ENCODE measurements around the gene SPN.

Gene SPN

DNA sequence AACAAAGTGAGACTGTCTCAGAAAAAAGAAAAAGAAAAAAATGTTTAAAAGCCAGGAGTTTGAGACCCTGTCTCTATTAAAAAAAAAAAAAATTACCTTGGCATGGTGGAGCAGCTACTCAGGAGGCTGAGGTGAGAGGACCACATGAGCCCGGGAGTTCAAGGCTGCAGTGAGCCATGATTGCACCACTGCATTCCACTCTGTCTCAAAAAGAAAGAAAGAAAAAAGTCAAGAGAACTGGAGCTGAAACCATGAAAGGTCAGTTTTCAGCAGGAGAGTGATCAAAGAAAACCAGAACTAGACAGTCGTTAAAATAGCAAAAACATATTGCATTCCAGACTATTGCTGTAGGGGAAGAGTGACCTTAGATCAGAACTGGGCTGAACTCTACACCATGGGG lies 24.7 kb downstream of the SPN start:
- TF ChIP-seq SIN3A (IDR thresholded peaks at IDR 0.05; ENCODE audit: borderline replicate concordance, insufficient read depth, low read length) (no peak), TAF1 (IDR thresholded peaks at IDR 0.05; ENCODE audit: borderline replicate concordance, insufficient read depth, low read length) (no peak), FOXP2 (optimal IDR thresholded peaks at IDR 0.05; ENCODE audit: borderline replicate concordance, extremely low read depth, extremely low read length, insufficient read depth) (no peak), POLR2AphosphoS5 (IDR thresholded peaks at IDR 0.05; ENCODE audit: low read depth, low read length) (no peak)
- TF ChIP-seq, protein P1, sequence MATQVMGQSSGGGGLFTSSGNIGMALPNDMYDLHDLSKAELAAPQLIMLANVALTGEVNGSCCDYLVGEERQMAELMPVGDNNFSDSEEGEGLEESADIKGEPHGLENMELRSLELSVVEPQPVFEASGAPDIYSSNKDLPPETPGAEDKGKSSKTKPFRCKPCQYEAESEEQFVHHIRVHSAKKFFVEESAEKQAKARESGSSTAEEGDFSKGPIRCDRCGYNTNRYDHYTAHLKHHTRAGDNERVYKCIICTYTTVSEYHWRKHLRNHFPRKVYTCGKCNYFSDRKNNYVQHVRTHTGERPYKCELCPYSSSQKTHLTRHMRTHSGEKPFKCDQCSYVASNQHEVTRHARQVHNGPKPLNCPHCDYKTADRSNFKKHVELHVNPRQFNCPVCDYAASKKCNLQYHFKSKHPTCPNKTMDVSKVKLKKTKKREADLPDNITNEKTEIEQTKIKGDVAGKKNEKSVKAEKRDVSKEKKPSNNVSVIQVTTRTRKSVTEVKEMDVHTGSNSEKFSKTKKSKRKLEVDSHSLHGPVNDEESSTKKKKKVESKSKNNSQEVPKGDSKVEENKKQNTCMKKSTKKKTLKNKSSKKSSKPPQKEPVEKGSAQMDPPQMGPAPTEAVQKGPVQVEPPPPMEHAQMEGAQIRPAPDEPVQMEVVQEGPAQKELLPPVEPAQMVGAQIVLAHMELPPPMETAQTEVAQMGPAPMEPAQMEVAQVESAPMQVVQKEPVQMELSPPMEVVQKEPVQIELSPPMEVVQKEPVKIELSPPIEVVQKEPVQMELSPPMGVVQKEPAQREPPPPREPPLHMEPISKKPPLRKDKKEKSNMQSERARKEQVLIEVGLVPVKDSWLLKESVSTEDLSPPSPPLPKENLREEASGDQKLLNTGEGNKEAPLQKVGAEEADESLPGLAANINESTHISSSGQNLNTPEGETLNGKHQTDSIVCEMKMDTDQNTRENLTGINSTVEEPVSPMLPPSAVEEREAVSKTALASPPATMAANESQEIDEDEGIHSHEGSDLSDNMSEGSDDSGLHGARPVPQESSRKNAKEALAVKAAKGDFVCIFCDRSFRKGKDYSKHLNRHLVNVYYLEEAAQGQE (IDR thresholded peaks at IDR 0.05; ENCODE audit: insufficient read depth in 1 of 2, low read depth in 2 of 2, low read length in 2 of 2), result no peak

DNA sequence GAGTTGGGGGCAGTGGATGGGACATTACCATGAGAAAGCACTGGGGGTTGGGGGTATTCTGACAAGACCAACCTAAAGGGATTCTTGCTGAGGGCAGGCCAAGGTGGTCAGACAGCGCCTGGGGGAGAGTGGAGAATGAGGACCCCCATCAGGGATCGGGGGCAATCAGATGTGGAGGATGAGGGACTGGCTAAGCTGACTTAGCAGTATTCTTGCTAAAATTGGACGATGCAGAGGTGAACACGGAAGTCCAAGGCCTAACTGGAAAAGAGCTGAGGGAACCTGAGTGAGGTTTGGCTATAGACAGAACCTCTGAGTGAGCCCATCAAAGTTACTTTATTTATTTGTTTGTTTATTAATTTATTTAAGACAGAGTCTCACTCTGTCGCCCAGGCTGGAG lies 25.1 kb downstream of the SPN start:
- TF ChIP-seq, protein P1 (IDR thresholded peaks at IDR 0.05; ENCODE audit: insufficient read depth in 1 of 2, low read depth in 2 of 2, low read length in 2 of 2), result no peak
- no peak for TF ChIP-seq FOXP2 (optimal IDR thresholded peaks at IDR 0.05; ENCODE audit: borderline replicate concordance, extremely low read depth, extremely low read length, insufficient read depth)
- no peak for TF ChIP-seq POLR2AphosphoS5 (IDR thresholded peaks at IDR 0.05; ENCODE audit: low read depth, low read length)
- TF ChIP-seq SIN3A (IDR thresholded peaks at IDR 0.05; ENCODE audit: borderline replicate concordance, insufficient read depth, low read length), result no peak
- no peak for TF ChIP-seq TAF1 (IDR thresholded peaks at IDR 0.05; ENCODE audit: borderline replicate concordance, insufficient read depth, low read length)

DNA sequence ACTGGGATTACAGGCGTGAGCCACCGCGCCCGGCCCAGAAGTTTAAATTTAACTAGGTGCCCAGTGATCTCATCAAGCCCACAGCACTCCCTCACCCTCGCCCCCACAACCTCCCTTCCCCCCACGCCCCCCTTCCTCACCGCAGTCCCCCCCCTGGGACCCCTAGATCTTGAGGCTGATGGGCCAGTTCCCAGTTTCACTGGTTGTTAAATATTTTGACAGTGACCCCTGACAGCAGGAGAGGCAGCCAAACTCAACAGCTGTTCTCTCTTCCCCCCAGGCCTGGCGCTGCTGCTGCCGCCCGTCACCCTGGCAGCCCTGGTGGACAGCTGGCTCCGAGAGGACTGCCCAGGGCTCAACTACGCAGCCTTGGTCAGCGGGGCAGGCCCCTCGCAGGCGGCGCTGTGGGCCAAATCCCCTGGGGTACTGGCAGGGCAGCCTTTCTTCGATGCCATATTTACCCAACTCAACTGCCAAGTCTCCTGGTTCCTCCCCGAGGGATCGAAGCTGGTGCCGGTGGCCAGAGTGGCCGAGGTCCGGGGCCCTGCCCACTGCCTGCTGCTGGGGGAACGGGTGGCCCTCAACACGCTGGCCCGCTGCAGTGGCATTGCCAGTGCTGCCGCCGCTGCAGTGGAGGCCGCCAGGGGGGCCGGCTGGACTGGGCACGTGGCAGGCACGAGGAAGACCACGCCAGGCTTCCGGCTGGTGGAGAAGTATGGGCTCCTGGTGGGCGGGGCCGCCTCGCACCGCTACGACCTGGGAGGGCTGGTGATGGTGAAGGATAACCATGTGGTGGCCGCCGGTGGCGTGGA lies 31.5 kb downstream of the SPN start:
- TF ChIP-seq, protein P1 (IDR thresholded peaks at IDR 0.05; ENCODE audit: insufficient read depth in 1 of 2, low read depth in 2 of 2, low read length in 2 of 2), result no peak
- TF ChIP-seq TAF1 (IDR thresholded peaks at IDR 0.05; ENCODE audit: borderline replicate concordance, insufficient read depth, low read length) (no peak), POLR2AphosphoS5 (IDR thresholded peaks at IDR 0.05; ENCODE audit: low read depth, low read length) (no peak), FOXP2 (optimal IDR thresholded peaks at IDR 0.05; ENCODE audit: borderline replicate concordance, extremely low read depth, extremely low read length, insufficient read depth) (no peak), SIN3A (IDR thresholded peaks at IDR 0.05; ENCODE audit: borderline replicate concordance, insufficient read depth, low read length) (no peak)

DNA sequence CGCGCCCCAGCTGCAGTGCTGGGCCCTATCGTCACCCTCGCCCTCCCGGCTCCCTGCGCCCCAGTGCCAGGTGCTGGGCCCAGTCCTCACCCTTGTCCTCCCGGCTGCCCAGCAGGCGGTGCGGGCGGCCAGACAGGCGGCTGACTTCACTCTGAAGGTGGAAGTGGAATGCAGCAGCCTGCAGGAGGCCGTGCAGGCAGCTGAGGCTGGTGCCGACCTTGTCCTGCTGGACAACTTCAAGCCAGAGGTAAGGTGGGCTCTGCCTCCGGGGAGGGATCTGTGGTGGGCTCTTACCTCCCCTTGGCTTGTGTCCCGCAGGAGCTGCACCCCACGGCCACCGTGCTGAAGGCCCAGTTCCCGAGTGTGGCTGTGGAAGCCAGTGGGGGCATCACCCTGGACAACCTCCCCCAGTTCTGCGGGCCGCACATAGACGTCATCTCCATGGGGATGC lies 33.9 kb downstream of the SPN start:
- TF ChIP-seq, protein P1 (IDR thresholded peaks at IDR 0.05; ENCODE audit: insufficient read depth in 1 of 2, low read depth in 2 of 2, low read length in 2 of 2), result no peak
- no peak for TF ChIP-seq SIN3A (IDR thresholded peaks at IDR 0.05; ENCODE audit: borderline replicate concordance, insufficient read depth, low read length)
- TF ChIP-seq FOXP2 (optimal IDR thresholded peaks at IDR 0.05; ENCODE audit: borderline replicate concordance, extremely low read depth, extremely low read length, insufficient read depth), result no peak
- no peak for TF ChIP-seq TAF1 (IDR thresholded peaks at IDR 0.05; ENCODE audit: borderline replicate concordance, insufficient read depth, low read length)
- TF ChIP-seq POLR2AphosphoS5 (IDR thresholded peaks at IDR 0.05; ENCODE audit: low read depth, low read length), result no peak

Measured in PFSK-1 (cell line).